Mesenchymal stem cell (in vitro differentiated cells and primary cell): Measurements from ENCODE around the gene NFKB1.
A peak's percentile ranks its signal among the peaks of the same experiment; 100 is the strongest.

Experiments used
- DNase-seq: peaks from one replicate; pipeline ENCODE4 v3.0.0-alpha.2; 2013
- H2AFZ ChIP-seq: one replicate; pipeline ENCODE4 v1.6.1; 2013; ENCODE audit warnings: low read depth, mild to moderate bottlenecking, control low read depth, inconsistent platforms, low read length, moderate library complexity
- H2AK5ac ChIP-seq: 2 replicates; pipeline ENCODE4 v1.6.1; 2013; ENCODE audit warnings: low read length, moderate library complexity, mild to moderate bottlenecking, inconsistent platforms; ENCODE audit not compliant: severe bottlenecking
- H2BK120ac ChIP-seq: one replicate; pipeline ENCODE4 v1.6.1; 2013; ENCODE audit warnings: low read depth, mild to moderate bottlenecking, inconsistent platforms, low read length, moderate library complexity
- H2BK12ac ChIP-seq, 2 experiments: one replicate each; pipeline ENCODE4 v1.6.1; 2013; ENCODE audit warnings: inconsistent platforms in 2 of 2, low read length in 2 of 2, mild to moderate bottlenecking in 2 of 2, moderate library complexity in 2 of 2, control low read depth in 1 of 2
- H2BK15ac ChIP-seq: one replicate; pipeline ENCODE4 v1.6.1; 2013; ENCODE audit warnings: mild to moderate bottlenecking, low read depth, inconsistent platforms; ENCODE audit not compliant: poor library complexity, severe bottlenecking
- H2BK5ac ChIP-seq: 2 replicates; pipeline ENCODE4 v1.6.1; 2013; ENCODE audit warnings: low read depth, mild to moderate bottlenecking, low read length, control low read depth, inconsistent platforms; ENCODE audit not compliant: poor library complexity, severe bottlenecking
- H3K14ac ChIP-seq, 2 experiments: one replicate each; pipeline ENCODE4 v1.6.1; 2013; ENCODE audit warnings: inconsistent platforms in 2 of 2, low read length in 2 of 2, control low read depth in 1 of 2, mild to moderate bottlenecking in 1 of 2, moderate library complexity in 1 of 2
- H3K18ac ChIP-seq, 2 experiments: one replicate each; pipeline ENCODE4 v1.6.1; 2013; ENCODE audit warnings: inconsistent platforms in 2 of 2, low read length in 2 of 2, control low read depth in 1 of 2, low read depth in 1 of 2, mild to moderate bottlenecking in 1 of 2
- H3K23ac ChIP-seq, 2 experiments: one replicate each; pipeline ENCODE4 v1.6.1; 2013; ENCODE audit warnings: inconsistent platforms in 2 of 2, low read length in 2 of 2, mild to moderate bottlenecking in 2 of 2, moderate library complexity in 2 of 2, control low read depth in 1 of 2
- H3K27ac ChIP-seq: 2 replicates; pipeline ENCODE4 v1.5.1; 2013; ENCODE audit warnings: mild to moderate bottlenecking, moderate library complexity, low read length, control low read depth, inconsistent platforms; ENCODE audit not compliant: poor library complexity, severe bottlenecking
- H3K27me3 ChIP-seq, 2 experiments: 2 replicates each; pipeline versions ENCODE4 v1.6.1 to v1.7.0; 2013; ENCODE audit warnings: low read length in 2 of 2, mild to moderate bottlenecking in 2 of 2, moderate library complexity in 2 of 2, control low read depth in 1 of 2, inconsistent platforms in 1 of 2; ENCODE audit not compliant: control insufficient read depth in 1 of 2, insufficient read depth in 1 of 2
- H3K36me3 ChIP-seq, 2 experiments: 2 replicates each; pipeline versions ENCODE4 v1.6.1 to v1.7.0; 2013; ENCODE audit warnings: low read length in 2 of 2, control low read depth in 1 of 2, inconsistent platforms in 1 of 2, low read depth in 1 of 2, mild to moderate bottlenecking in 1 of 2; ENCODE audit not compliant: insufficient read depth in 2 of 2, control insufficient read depth in 1 of 2
- H3K4ac ChIP-seq, 2 experiments: one replicate each; pipeline ENCODE4 v1.6.1; 2013; ENCODE audit warnings: inconsistent platforms in 2 of 2, low read length in 2 of 2, mild to moderate bottlenecking in 2 of 2, moderate library complexity in 2 of 2, control low read depth in 1 of 2, low read depth in 1 of 2
- H3K4me1 ChIP-seq: 2 replicates; pipeline ENCODE4 v1.6.1; 2013; ENCODE audit warnings: low read depth, low read length, control low read depth; ENCODE audit not compliant: control insufficient read depth, insufficient read depth
- H3K4me2 ChIP-seq: 2 replicates; pipeline ENCODE4 v1.6.1; 2013; ENCODE audit warnings: low read length, mild to moderate bottlenecking, inconsistent platforms; ENCODE audit not compliant: poor library complexity, severe bottlenecking
- H3K4me3 ChIP-seq, 2 experiments: 2 replicates each; pipeline versions ENCODE4 v1.5.1 to v1.7.0; 2013; ENCODE audit warnings: low read length in 2 of 2, mild to moderate bottlenecking in 2 of 2, control low read depth in 1 of 2, low read depth in 1 of 2; ENCODE audit not compliant: insufficient read depth in 1 of 2
- H3K79me1 ChIP-seq: replicated peaks from 2 replicates; pipeline ENCODE4 v1.6.1; 2013; ENCODE audit warnings: mild to moderate bottlenecking, control low read depth, low read length, inconsistent platforms; ENCODE audit not compliant: poor library complexity, severe bottlenecking
- H3K9ac ChIP-seq: 2 replicates; pipeline ENCODE4 v1.7.0; 2013; ENCODE audit warnings: mild to moderate bottlenecking, low read length, moderate library complexity
- H3K9me3 ChIP-seq: 2 replicates; pipeline ENCODE4 v1.7.0; 2013; ENCODE audit warnings: mild to moderate bottlenecking, low read length; ENCODE audit not compliant: control insufficient read depth
- H4K8ac ChIP-seq: one replicate; pipeline ENCODE4 v1.6.1; 2013; ENCODE audit warnings: inconsistent platforms, mild to moderate bottlenecking, low read length, moderate library complexity
- H4K91ac ChIP-seq: one replicate; pipeline ENCODE4 v1.6.1; 2013; ENCODE audit warnings: mild to moderate bottlenecking, low read length, inconsistent platforms
- WGBS: methylation state at CpG from one replicate; pipeline ENCODE4 v1.1.7; 2013; ENCODE audit warnings: mixed read lengths; 5-methylcytosine and 5-hydroxymethylcytosine counted together

NFKB1 gene

GRCh38 chr4:102531462-102531861 is 30.3 kb downstream of the NFKB1 start:
- no peaks in the 10 kb centered on the region for H3K27me3 ChIP-seq
- no peak overlapping the region for H4K8ac ChIP-seq
- no peaks in the 10 kb centered on the region for H3K9me3 ChIP-seq
- peaks cover 12% of the 10 kb centered on the region for H3K79me1 ChIP-seq
- no peak overlapping the region for H2AFZ ChIP-seq
- H3K4me2 ChIP-seq = no peak overlapping the region
- H3K27ac ChIP-seq = no peak overlapping the region
- H2AK5ac ChIP-seq = no peak overlapping the region
- H2BK15ac ChIP-seq = no peak overlapping the region
- WGBS = no CpG with 5 or more reads among the region's 1 CpG
- no peak overlapping the region for H3K14ac ChIP-seq
- no peak overlapping the region for H3K4me3 ChIP-seq
- H3K9ac ChIP-seq = no peak overlapping the region
- H3K36me3 ChIP-seq = peaks cover 0 to 28% of the 10 kb centered on the region in 2 experiments
- no peak overlapping the region for H2BK5ac ChIP-seq
- no peaks in the 10 kb centered on the region for H3K4me1 ChIP-seq
- H4K91ac ChIP-seq = no peak overlapping the region
- no peak overlapping the region for H3K23ac ChIP-seq
- no peak overlapping the region for H3K18ac ChIP-seq
- no peak overlapping the region for H2BK120ac ChIP-seq
- no peak overlapping the region for H3K4ac ChIP-seq
- no peak overlapping the region for H2BK12ac ChIP-seq
- DNase-seq = no peak

- WGBS = no CpG with 5 or more reads among the region's 4 CpGs
- no peak overlapping the region for H3K9ac ChIP-seq
- H4K91ac ChIP-seq = no peak overlapping the region
- no peaks in the 10 kb centered on the region for H3K27me3 ChIP-seq
- no peak overlapping the region for H3K4me2 ChIP-seq
- no peaks in the 10 kb centered on the region for H3K4me1 ChIP-seq
- DNase-seq = no peak
- H3K36me3 ChIP-seq = peaks cover 0 to 29% of the 10 kb centered on the region in 2 experiments
- H4K8ac ChIP-seq = no peak overlapping the region
- no peak overlapping the region for H2BK15ac ChIP-seq
- no peak overlapping the region for H2BK12ac ChIP-seq
- peaks cover 11% of the 10 kb centered on the region for H3K79me1 ChIP-seq
- H3K4ac ChIP-seq = no peak overlapping the region
- H3K9me3 ChIP-seq = no peaks in the 10 kb centered on the region
- no peak overlapping the region for H2AFZ ChIP-seq
- H3K23ac ChIP-seq = no peak overlapping the region
- H2BK5ac ChIP-seq = no peak overlapping the region
- no peak overlapping the region for H2AK5ac ChIP-seq
- no peak overlapping the region for H3K4me3 ChIP-seq
- no peak overlapping the region for H3K14ac ChIP-seq
- no peak overlapping the region for H3K27ac ChIP-seq
- no peak overlapping the region for H3K18ac ChIP-seq
- H2BK120ac ChIP-seq = no peak overlapping the region
Measured at GRCh38 chr4:102533348-102533747, 32.2 kb downstream of the NFKB1 start.

DNA sequence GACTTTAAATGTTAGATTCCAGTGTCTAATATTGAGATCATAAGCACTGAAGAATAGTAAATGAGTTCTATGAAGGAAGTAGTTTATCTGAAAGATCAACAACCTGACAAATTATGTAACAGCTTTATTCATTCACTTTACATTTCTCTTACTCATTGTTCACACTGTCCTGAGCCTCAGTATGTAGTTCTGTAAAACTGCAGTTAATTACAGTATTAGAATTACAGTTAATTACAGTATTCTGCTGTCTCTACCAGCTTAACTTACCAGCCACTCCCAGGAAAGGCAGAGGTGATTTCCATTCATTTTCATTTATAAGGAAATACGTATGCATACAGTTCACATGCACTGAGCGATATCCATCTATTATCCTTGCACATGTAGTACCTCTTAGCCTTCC is 32.7 kb downstream of the NFKB1 start:
- WGBS = 86% methylated on average over 2 of the region's 2 CpGs
- no peak overlapping the region for H3K4me2 ChIP-seq
- no peaks in the 10 kb centered on the region for H3K27me3 ChIP-seq
- no peak overlapping the region for H3K27ac ChIP-seq
- no peaks in the 10 kb centered on the region for H3K4me1 ChIP-seq
- H4K8ac ChIP-seq = no peak overlapping the region
- DNase-seq = no peak
- H3K9ac ChIP-seq = no peak overlapping the region
- peak overlapping the region in 1 of 2 experiments; percentile 63 for H2BK12ac ChIP-seq
- no peak overlapping the region for H3K4ac ChIP-seq
- H3K9me3 ChIP-seq = no peaks in the 10 kb centered on the region
- H3K36me3 ChIP-seq = peaks cover 0 to 32% of the 10 kb centered on the region in 2 experiments
- no peak overlapping the region for H2BK120ac ChIP-seq
- no peak overlapping the region for H2AK5ac ChIP-seq
- no peak overlapping the region for H3K18ac ChIP-seq
- no peak overlapping the region for H2AFZ ChIP-seq
- H2BK15ac ChIP-seq = no peak overlapping the region
- no peak overlapping the region for H3K4me3 ChIP-seq
- no peak overlapping the region for H4K91ac ChIP-seq
- no peak overlapping the region for H3K14ac ChIP-seq
- H3K23ac ChIP-seq = no peak overlapping the region
- H3K79me1 ChIP-seq = peaks cover 8% of the 10 kb centered on the region
- H2BK5ac ChIP-seq = no peak overlapping the region

GRCh38 chr4:102534845-102535244 is 33.7 kb downstream of the NFKB1 start:
- DNase-seq = no peak

More at GRCh38 chr4:102534845-102535244, 33.7 kb downstream of the NFKB1 start:
- H2BK15ac ChIP-seq = no peak overlapping the region
- no peak overlapping the region for H3K23ac ChIP-seq
- no peaks in the 10 kb centered on the region for H3K9me3 ChIP-seq
- WGBS = 97% methylated on average over 2 of the region's 2 CpGs
- no peak overlapping the region for H3K18ac ChIP-seq
- H3K9ac ChIP-seq = no peak overlapping the region
- H2AK5ac ChIP-seq = no peak overlapping the region
- H2AFZ ChIP-seq = no peak overlapping the region
- H2BK12ac ChIP-seq = no peak overlapping the region
- no peaks in the 10 kb centered on the region for H3K4me1 ChIP-seq
- no peaks in the 10 kb centered on the region for H3K27me3 ChIP-seq
- H2BK120ac ChIP-seq = no peak overlapping the region
- no peak overlapping the region for H4K8ac ChIP-seq
- no peak overlapping the region for H3K4me2 ChIP-seq
- H3K14ac ChIP-seq = no peak overlapping the region
- no peak overlapping the region for H3K27ac ChIP-seq
- no peak overlapping the region for H2BK5ac ChIP-seq
- H3K4ac ChIP-seq = no peak overlapping the region
- H3K4me3 ChIP-seq = no peak overlapping the region
- no peak overlapping the region for H4K91ac ChIP-seq
- peaks cover 0 to 37% of the 10 kb centered on the region in 2 experiments for H3K36me3 ChIP-seq
- peaks cover 7% of the 10 kb centered on the region for H3K79me1 ChIP-seq
